GM06990 (cell line): Measurements from ENCODE around the gene CDH4.

Experiments used
- DNase-seq: peaks from one replicate; pipeline ENCODE4 v3.0.0-alpha.2; 2011; ENCODE audit not compliant: insufficient read length; ENCODE audit errors: extremely low read depth
- H3K27me3 ChIP-seq: replicated peaks from 2 replicates; pipeline ENCODE4 v1.6.0; 2011; ENCODE audit warnings: low read length; ENCODE audit not compliant: control insufficient read depth, insufficient read depth
- H3K36me3 ChIP-seq: 2 replicates; pipeline ENCODE4 v1.5.1; 2011; ENCODE audit warnings: low read length; ENCODE audit not compliant: control insufficient read depth, insufficient read depth
- H3K4me3 ChIP-seq: replicated peaks from 2 replicates; pipeline ENCODE4 v1.5.1; 2011; ENCODE audit warnings: low read depth, mild to moderate bottlenecking, control low read depth, low read length
- CTCF ChIP-seq: IDR thresholded peaks from 2 replicates; pipeline ENCODE4 v1.5.1; 2011; ENCODE audit warnings: low read length, control low read depth, mild to moderate bottlenecking, inconsistent platforms; ENCODE audit not compliant: insufficient read depth, poor library complexity, severe bottlenecking

CDH4 gene

GRCh38 chr20:61886721-61887595 lies 634.9 kb downstream of the CDH4 start:
- TF ChIP-seq CTCF = peak; percentile 80
- H3K4me3 ChIP-seq = no peak overlapping the region
- no peaks in the 10 kb centered on the region for H3K27me3 ChIP-seq
- H3K36me3 ChIP-seq = no peaks in the 10 kb centered on the region
- no peak for DNase-seq

- TF ChIP-seq CTCF = no peak
- H3K4me3 ChIP-seq = no peak overlapping the region
- H3K36me3 ChIP-seq = no peaks in the 10 kb centered on the region
- H3K27me3 ChIP-seq = no peaks in the 10 kb centered on the region
- no peak for DNase-seq
Observed at GRCh38 chr20:61887596-61888093, 635.6 kb downstream of the CDH4 start.

- TF ChIP-seq CTCF = no peak
- no peaks in the 10 kb centered on the region for H3K36me3 ChIP-seq
- H3K4me3 ChIP-seq = no peak overlapping the region
- H3K27me3 ChIP-seq = no peaks in the 10 kb centered on the region
- no peak for DNase-seq
Observed at GRCh38 chr20:61888101-61888865, 636.2 kb downstream of the CDH4 start.

GRCh38 chr20:61889659-61890058 lies 637.6 kb downstream of the CDH4 start:
- no peak for DNase-seq
- H3K27me3 ChIP-seq = no peaks in the 10 kb centered on the region
- H3K4me3 ChIP-seq = no peak overlapping the region
- TF ChIP-seq CTCF = no peak
- H3K36me3 ChIP-seq = no peaks in the 10 kb centered on the region

GRCh38 chr20:61890210-61890609 lies 638.1 kb downstream of the CDH4 start:
- TF ChIP-seq CTCF = no peak
- DNase-seq = no peak
- no peak overlapping the region for H3K4me3 ChIP-seq
- H3K36me3 ChIP-seq = no peaks in the 10 kb centered on the region
- H3K27me3 ChIP-seq = no peaks in the 10 kb centered on the region
